GM21529 (cell line): ENCODE results near the gene TCF25.

ENCODE experiments used
- ATAC-seq: cut with Tn5 transposase; IDR thresholded peaks from one replicate; pipeline ENCODE4 v1.9.1; 2021; ENCODE audit not compliant: unreplicated experiment

The TCF25 gene

GRCh38 chr16:89844739-89845339 lies 28.6 kb upstream of the TCF25 start:
- no peak for ATAC-seq

- no peak for ATAC-seq
Observed at GRCh38 chr16:89845417-89845816, 28.0 kb upstream of the TCF25 start.

- no peak for ATAC-seq
Observed at GRCh38 chr16:89847051-89847939, 26.1 kb upstream of the TCF25 start.

- no peak for ATAC-seq
Observed at GRCh38 chr16:89847940-89848297, 25.5 kb upstream of the TCF25 start.

DNA sequence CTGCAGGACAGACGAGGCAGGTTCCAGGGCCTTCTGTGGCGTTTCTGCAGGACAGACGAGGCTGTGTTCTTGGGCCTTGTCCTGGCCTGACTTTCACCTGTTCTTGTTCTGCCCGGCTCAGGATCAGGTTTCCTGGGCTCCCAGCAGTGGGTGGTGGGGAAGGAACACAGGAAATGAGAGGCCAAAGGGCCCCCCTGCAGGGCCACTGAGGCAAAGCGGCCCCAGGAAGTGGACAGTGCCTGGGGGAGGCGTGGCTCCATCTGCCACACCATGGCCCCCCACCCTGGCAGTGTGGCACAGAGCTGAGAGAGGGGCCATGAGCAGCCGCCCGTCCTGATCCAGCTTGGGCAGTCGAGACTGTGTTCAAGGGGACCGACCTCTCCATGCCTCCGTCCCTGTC lies 24.4 kb upstream of the TCF25 start:
- ATAC-seq, result no peak

DNA sequence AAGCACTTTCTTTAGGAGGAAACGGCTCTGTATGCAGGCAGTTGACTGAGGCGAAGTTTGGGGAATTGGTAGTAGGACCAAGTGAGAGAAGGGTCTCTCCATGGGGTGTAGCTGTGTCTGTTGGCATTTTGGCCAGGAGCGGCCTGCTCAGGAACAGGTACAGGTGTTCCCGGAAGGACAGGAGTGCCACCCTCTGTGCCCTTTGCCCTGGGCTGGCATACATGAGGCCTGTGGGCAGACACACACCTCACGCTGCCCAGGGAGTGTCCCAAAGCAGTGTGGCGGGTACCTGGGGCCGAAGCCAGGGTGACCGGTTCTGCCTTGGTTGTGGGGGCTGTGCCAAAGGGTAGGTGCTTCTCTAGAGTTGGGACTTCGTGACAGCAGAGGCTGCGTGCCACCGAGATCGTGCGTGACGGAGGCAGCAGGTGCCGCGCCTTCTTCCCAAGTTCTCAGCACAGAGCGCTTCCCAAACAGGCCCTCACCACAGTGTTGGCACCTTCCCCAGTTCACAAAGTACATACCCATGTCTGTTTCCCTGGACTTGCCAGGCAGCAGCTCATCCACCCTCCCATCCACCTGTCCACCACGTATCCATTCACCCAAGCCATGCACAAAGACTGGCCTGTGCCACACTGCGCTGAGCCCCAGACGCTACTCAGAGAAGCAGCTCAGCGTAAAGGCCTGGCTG lies 19.9 kb upstream of the TCF25 start:
- no peak for ATAC-seq

- ATAC-seq, result no peak
Observed at GRCh38 chr16:89855301-89855945, 18.0 kb upstream of the TCF25 start.

- no peak for ATAC-seq
Observed at GRCh38 chr16:89855986-89856385, 17.4 kb upstream of the TCF25 start.

DNA sequence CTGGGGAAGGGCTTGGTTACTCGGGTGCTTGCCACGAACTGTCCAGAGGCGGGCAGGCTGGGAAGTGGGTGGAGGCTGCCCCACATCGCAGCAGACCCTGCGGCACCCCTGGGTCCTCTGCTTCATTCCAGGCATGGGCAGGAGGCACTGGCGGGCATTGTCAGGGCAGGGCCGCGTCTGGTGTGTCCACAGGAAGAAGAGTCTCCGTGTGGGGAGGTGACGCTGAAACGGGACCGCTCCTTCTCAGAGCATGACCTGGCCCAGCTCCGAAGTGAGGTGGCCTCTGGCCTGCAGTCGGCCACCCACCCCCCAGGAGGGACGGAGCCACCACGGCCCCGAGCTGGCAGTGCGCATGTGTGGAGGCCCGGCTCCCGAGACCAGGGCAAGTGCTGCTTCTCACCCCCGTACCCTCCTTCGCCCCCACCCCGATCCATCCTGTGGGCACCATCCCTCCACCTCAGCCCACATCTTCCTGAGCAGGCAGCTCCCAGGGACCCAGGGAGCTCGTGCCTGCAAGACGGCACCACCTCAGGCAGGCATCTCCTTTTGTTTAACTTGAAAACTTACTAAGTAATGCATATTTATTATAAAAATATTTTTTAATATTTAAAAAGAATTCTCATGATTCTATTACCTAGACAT lies 14.3 kb upstream of the TCF25 start:
- no peak for ATAC-seq

GRCh38 chr16:89859615-89860007 lies 13.8 kb upstream of the TCF25 start:
- no peak for ATAC-seq

- peak; percentile 36 for ATAC-seq
Observed at GRCh38 chr16:89860747-89861304, 12.6 kb upstream of the TCF25 start.

DNA sequence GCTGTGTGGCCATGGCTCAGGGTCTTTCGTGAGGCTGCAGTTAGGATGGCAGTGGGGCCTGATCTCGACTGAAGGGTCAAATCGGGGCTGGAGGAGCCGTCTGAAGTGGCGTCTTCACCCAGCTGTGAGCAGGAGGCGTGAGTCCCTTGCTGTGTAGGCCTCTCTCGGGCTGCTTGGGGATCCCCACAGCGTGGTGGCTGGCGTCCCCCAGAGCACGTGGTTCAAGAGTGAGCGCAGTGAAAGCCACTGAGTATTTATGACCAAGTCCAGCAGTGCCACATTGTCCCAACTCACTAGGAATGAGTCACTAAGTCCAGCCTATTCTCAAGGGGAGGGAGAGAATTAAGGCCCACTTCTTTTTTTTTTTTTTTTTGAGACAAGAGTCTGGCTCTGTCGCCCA lies 11.7 kb upstream of the TCF25 start:
- ATAC-seq, result no peak

DNA sequence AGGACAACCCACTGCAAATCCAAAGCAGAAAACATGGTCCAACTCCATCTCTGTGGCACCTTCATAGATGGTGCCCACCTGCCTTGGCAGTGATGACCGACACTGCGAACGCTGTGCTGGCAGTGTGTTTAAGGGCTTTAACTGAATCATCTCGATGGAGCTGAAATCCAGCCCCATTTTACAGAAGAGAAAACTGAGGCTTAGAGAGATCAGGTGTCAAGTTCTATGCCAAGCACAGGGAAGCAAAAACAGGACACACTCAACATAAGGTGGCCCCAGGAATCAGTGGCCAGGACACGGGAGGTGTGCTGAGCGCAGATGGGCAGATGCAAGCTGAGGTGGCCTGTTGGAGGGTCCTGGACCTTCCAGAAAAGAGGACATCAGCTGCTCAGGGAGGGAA lies 10.7 kb upstream of the TCF25 start:
- no peak for ATAC-seq

GRCh38 chr16:89863741-89864526 lies 9.5 kb upstream of the TCF25 start:
- ATAC-seq, result peak; percentile 75

DNA sequence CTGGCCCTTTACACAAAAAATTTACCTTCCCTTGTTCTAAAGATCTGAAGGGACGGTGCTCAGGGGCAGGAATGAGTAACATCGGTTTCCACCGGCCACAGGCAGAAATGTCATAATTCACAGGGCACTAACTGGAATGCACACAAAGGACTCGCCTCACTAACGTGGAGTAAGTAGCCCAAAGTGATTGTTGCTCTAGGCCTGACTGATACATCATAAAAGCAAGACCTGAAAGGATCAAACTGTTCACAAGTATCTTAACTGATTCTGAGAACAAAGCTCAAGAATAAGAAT lies 8.9 kb upstream of the TCF25 start:
- ATAC-seq, result no peak

GRCh38 chr16:89867918-89868317 lies 5.5 kb upstream of the TCF25 start:
- ATAC-seq, result no peak

- ATAC-seq, result no peak
Observed at GRCh38 chr16:89869911-89870310, 3.5 kb upstream of the TCF25 start.

- ATAC-seq, result no peak
Observed at GRCh38 chr16:89870440-89870839, 3.0 kb upstream of the TCF25 start.

DNA sequence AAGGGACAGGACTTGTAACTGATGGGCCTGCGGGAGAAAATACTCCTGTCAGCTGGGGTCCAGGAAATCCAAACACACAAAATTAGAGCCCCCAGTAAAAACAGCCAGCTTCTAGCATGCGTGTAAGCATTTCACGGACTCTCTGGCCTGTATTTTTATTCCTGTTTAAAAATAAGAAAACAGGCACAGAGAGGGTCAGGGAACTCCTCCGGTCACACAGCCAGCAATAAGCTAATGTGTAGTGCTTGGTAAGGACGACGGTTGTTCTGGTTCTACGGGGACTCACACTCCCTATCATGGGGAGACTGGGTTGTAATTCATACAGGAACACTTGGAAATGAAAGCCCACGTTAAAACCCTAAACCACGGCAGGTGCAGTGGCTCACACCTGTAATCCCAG lies 1.5 kb upstream of the TCF25 start:
- no peak for ATAC-seq

DNA sequence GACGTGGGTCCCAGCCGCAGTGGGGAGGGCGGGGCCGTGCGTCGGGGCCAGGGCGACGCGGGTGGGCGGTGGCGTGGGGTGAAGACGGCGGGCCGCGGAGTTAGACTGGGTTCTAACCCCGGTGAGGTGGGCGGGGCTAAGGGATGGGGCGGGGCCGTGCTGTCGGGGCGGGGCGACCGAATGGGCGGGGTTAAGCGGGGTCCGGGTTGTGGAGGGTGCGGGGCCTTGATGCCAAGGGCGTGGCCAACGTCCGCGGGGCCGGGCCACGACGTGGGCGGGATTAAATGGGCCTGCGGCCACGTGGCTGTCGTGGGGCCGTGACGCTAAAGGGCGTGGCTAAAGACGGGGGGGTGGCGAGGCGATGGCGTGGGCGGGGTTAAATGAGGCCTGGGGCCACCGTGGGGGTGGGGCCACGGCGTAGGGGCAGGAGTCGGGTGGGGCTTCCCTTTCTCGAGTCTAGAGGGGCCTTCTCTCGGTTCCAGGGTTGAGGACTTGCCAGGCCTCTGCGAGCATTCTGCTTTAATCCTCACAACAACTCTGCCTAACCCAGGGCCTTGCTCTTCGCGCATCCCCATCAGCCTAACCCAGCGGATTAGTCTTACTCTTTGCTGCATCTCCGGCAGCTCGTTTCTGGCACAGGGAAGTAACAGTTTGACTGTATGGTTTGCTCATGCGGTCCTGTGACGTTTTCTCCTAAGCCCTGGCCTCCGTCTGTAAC lies 739 bp downstream of the TCF25 start:
- ATAC-seq, result peak; percentile 57
